GM12875 (cell line): Measurements from ENCODE around the gene C1orf35.

ENCODE experiments used
- H3K4me3 ChIP-seq: one replicate; pipeline ENCODE4 v1.5.1; 2011; ENCODE audit warnings: low read depth, low read length, control low read depth
- CTCF ChIP-seq: IDR thresholded peaks from 2 replicates; pipeline ENCODE4 v1.5.1; 2011; ENCODE audit warnings: low read depth, mild to moderate bottlenecking, control low read depth, inconsistent platforms, low read length, moderate library complexity, borderline replicate concordance; ENCODE audit not compliant: insufficient read depth

The C1orf35 gene

GRCh38 chr1:228070173-228070572, 33.0 kb downstream of the C1orf35 start:
- no peak overlapping the region for H3K4me3 ChIP-seq
- TF ChIP-seq CTCF: no peak

- TF ChIP-seq CTCF: no peak
- no peak overlapping the region for H3K4me3 ChIP-seq
These were observed 34.8 kb downstream of the C1orf35 start for GRCh38 chr1:228068359-228068758.

GRCh38 chr1:228066891-228067654, 36.1 kb downstream of the C1orf35 start:
- TF ChIP-seq CTCF: no peak
- H3K4me3 ChIP-seq: no peak overlapping the region

GRCh38 chr1:228066416-228066815, 36.7 kb downstream of the C1orf35 start:
- no peak for TF ChIP-seq CTCF
- no peak overlapping the region for H3K4me3 ChIP-seq

- TF ChIP-seq CTCF: no peak
- no peak overlapping the region for H3K4me3 ChIP-seq
These were observed 37.4 kb downstream of the C1orf35 start for GRCh38 chr1:228065543-228066347.

GRCh38 chr1:228064741-228065542, 38.2 kb downstream of the C1orf35 start:
- no peak for TF ChIP-seq CTCF
- no peak overlapping the region for H3K4me3 ChIP-seq

- no peak for TF ChIP-seq CTCF
These were observed 38.8 kb downstream of the C1orf35 start for GRCh38 chr1:228064296-228064695.

More at GRCh38 chr1:228064296-228064695, 38.8 kb downstream of the C1orf35 start:
- H3K4me3 ChIP-seq: no peak overlapping the region
